Fibroblast of skin of abdomen (primary cell): ENCODE data around the gene METTL27.
"Not testable (repeated sequence)": the region's sequence is repeated elsewhere in the genome, so short reads cannot be mapped to it uniquely, and the experiment has no call there.

ENCODE experiments used
- DNase-seq: peaks from one replicate; pipeline ENCODE4 v3.0.0-alpha.2; 2013

The METTL27 gene

GRCh38 chr7:73817121-73817520, 25.2 kb downstream of the METTL27 start:
- DNase-seq, result no peak

- no peak for DNase-seq
Measured at GRCh38 chr7:73815436-73815835, 26.9 kb downstream of the METTL27 start.

- DNase-seq, result peak; percentile 25
Measured at GRCh38 chr7:73812996-73813395, 29.3 kb downstream of the METTL27 start.

- peak; percentile 46 for DNase-seq
Measured at GRCh38 chr7:73811760-73812168, 30.6 kb downstream of the METTL27 start.

- DNase-seq, result no peak
Measured at GRCh38 chr7:73810998-73811360, 31.3 kb downstream of the METTL27 start.

- DNase-seq, result no peak
Measured at GRCh38 chr7:73809467-73809951, 32.8 kb downstream of the METTL27 start.

- DNase-seq, result no peak
Measured at GRCh38 chr7:73802459-73802858, 39.9 kb downstream of the METTL27 start.

- DNase-seq, result no peak
Measured at GRCh38 chr7:73801577-73801976, 40.7 kb downstream of the METTL27 start.

GRCh38 chr7:73799282-73800141, 42.8 kb downstream of the METTL27 start:
- DNase-seq, result no peak

GRCh38 chr7:73797176-73797575, 45.1 kb downstream of the METTL27 start:
- not testable (repeated sequence) for DNase-seq

- DNase-seq, result not testable (repeated sequence)
Measured at GRCh38 chr7:73796656-73797055, 45.7 kb downstream of the METTL27 start.

GRCh38 chr7:73795188-73795587, 47.1 kb downstream of the METTL27 start:
- not testable (repeated sequence) for DNase-seq

- DNase-seq, result not testable (repeated sequence)
Measured at GRCh38 chr7:73791170-73791690, 51.1 kb downstream of the METTL27 start.

- DNase-seq, result no peak
Measured at GRCh38 chr7:73789051-73789450, 53.3 kb downstream of the METTL27 start.

- not testable (repeated sequence) for DNase-seq
Measured at GRCh38 chr7:73787786-73788048, 54.6 kb downstream of the METTL27 start.

GRCh38 chr7:73786588-73786987, 55.7 kb downstream of the METTL27 start:
- DNase-seq, result no peak
